ENCODE results near the gene PTPA. TPM values are rescaled to one million over a fixed set of nuclear protein-coding genes. Genes with fewer than 3 reads are reported as not detected.

PTPA gene
- total and polyA plus RNA-seq, 2 of the 4 experiments (the other 2 are of a cell fraction) = 124 to 149 TPM

- Histone ChIP-seq H3K9me1 (ENCODE audit: insufficient read depth, low read length) (peaks cover 13% of the 10 kb centered on the region), H2BK5ac (ENCODE audit: low read depth, low read length, poor library complexity, severe bottlenecking) (peak overlapping the region; percentile 16), H3K27ac (ENCODE audit: insufficient read depth, low read length) (peak overlapping the region; percentile 14; the same call in 1 of the 2 replicates), H3K27me3 (ENCODE audit: control insufficient read depth, insufficient read depth, low read length) (no peaks in the 10 kb centered on the region), H3K23ac (ENCODE audit: low read depth, low read length) (peak overlapping the region; percentile 25; the same call in 1 of the 2 replicates), H4K20me1 (ENCODE audit: insufficient read depth, low read length) (peaks cover 10% of the 10 kb centered on the region), H2BK15ac (ENCODE audit: low read depth, low read length) (peak overlapping the region; percentile 76; the same call in 1 of the 3 replicates), H3K36me3 (ENCODE audit: control insufficient read depth, insufficient read depth, low read length) (peaks cover 4% of the 10 kb centered on the region; the same call in 1 of the 2 replicates), H3K9me3 (ENCODE audit: control insufficient read depth, insufficient read depth, low read length) (no peaks in the 10 kb centered on the region), H3K14ac (replicated peaks; ENCODE audit: low read depth, low read length) (peak overlapping the region; percentile 24; the same call in 1 of the 2 replicates), H2AFZ (replicated peaks; ENCODE audit: low read length, poor library complexity) (peak overlapping the region; percentile 19), H3K56ac (ENCODE audit: extremely low read depth, insufficient read depth, low read length) (no peak overlapping the region), H3K18ac (ENCODE audit: low read depth, low read length) (no peak overlapping the region), H2BK120ac (ENCODE audit: low read depth, low read length) (peak overlapping the region; percentile 93), H3K4me3 (ENCODE audit: insufficient read depth, low read depth, low read length) (no peak overlapping the region), H4K5ac (ENCODE audit: low read depth, low read length) (no peak overlapping the region), H3K9ac (ENCODE audit: low read depth, low read length) (no peak overlapping the region), H4K8ac (ENCODE audit: low read depth in 2 of 2, low read length in 2 of 2) (peak overlapping the region; percentile 65 to 79; a peak in 2 of 4 replicates), H2AK9ac (replicated peaks; ENCODE audit: low read depth, low read length, poor library complexity) (peak overlapping the region; percentile 77), H3K79me1 (ENCODE audit: low read depth in 1 of 2, low read length in 2 of 2) (peaks cover 7 to 26% of the 10 kb centered on the region in 2 experiments), H4K91ac (ENCODE audit: insufficient read depth, low read depth, low read length) (peak overlapping the region; percentile 70), H2BK20ac (ENCODE audit: low read depth, low read length) (peak overlapping the region; percentile 72), H3K4me1 (ENCODE audit: control insufficient read depth, insufficient read depth, low read length) (peaks cover 29% of the 10 kb centered on the region), H3K4ac (ENCODE audit: low read depth, low read length) (peak overlapping the region; percentile 56), H3K4me2 (ENCODE audit: low read depth, low read length) (no peak overlapping the region), H2AK5ac (ENCODE audit: low read depth, low read length) (peak overlapping the region; percentile 99)
- in situ Hi-C loops (cut with MboI; ENCODE audit: low sequenced_read_pairs) (no loop called here), intact Hi-C loops (cut with micrococcal nuclease) (loop anchor here (5.0 kb wide), 1 partner anchor 380 kb away; no protein-coding TSS in a partner anchor), dilution Hi-C loops (cut with HindIII; ENCODE audit: low sequenced_read_pairs, unreplicated experiment) (no loop called here)
- ChIA-PET POLR2A (ENCODE audit: unreplicated experiment) (interaction anchor here (0.7 to 1.7 kb wide), 2 partner anchors 26 to 32 kb away, joined by 4 read pairs; no protein-coding TSS in a partner anchor), CTCF (interaction anchor here (1.0 to 4.1 kb wide), 4 partner anchors 26 to 452 kb away, joined by 3 to 21 read pairs (median 8); no protein-coding TSS in a partner anchor)
- DNase-seq (no peak), ATAC-seq (ENCODE audit: low read depth) (no peak)
- BruUV-seq (replicated peaks) = no TSS peak
- WGBS, 2 experiments (ENCODE audit: extremely low coverage in 2 of 2, insufficient read length in 1 of 2) = 60% methylated on average over 2 of the region's 7 CpGs; no CpG with 5 or more reads in 1 of the 2 experiments
- TF ChIP-seq MAZ (IDR thresholded peaks at IDR 0.05; ENCODE audit: borderline replicate concordance, low read depth, low read length) (no peak), FOS (IDR thresholded peaks at IDR 0.05; ENCODE audit: low read depth, low read length) (no peak), CTCF (conservative IDR thresholded peaks at IDR 0.05; ENCODE audit: low read depth, low read length) (no peak), SMC3 (IDR thresholded peaks at IDR 0.05; ENCODE audit: low read depth, low read length) (no peak)
These were observed 61.0 kb downstream of the PTPA start for GRCh38 chr9:129171993-129172751.

All from IMR-90 (cell line).